GM19328 (cell line): Measurements from ENCODE around the gene VPS54.

Experiments used
- ATAC-seq: cut with Tn5 transposase; IDR thresholded peaks from one replicate; pipeline ENCODE4 v1.9.1; 2021; ENCODE audit warnings: mild to moderate bottlenecking, moderate library complexity; ENCODE audit not compliant: unreplicated experiment

VPS54 gene

GRCh38 chr2:64024259-64024949, 5.2 kb upstream of the VPS54 start:
- ATAC-seq = no peak

GRCh38 chr2:64023485-64024258, 4.4 kb upstream of the VPS54 start:
- ATAC-seq = no peak

GRCh38 chr2:64021578-64021977, 2.4 kb upstream of the VPS54 start:
- ATAC-seq = no peak

GRCh38 chr2:64019975-64020528, 824 bp upstream of the VPS54 start:
- ATAC-seq = no peak

GRCh38 chr2:64018701-64019082, 536 bp downstream of the VPS54 start:
- peak; percentile 45 for ATAC-seq

- no peak for ATAC-seq
Measured at GRCh38 chr2:64017811-64018700, 1.2 kb downstream of the VPS54 start.

GRCh38 chr2:64015898-64016297, 3.3 kb downstream of the VPS54 start:
- no peak for ATAC-seq

- no peak for ATAC-seq
Measured at GRCh38 chr2:64015391-64015790, 3.8 kb downstream of the VPS54 start.

GRCh38 chr2:64014628-64015027, 4.6 kb downstream of the VPS54 start:
- ATAC-seq = no peak

- no peak for ATAC-seq
Measured at GRCh38 chr2:64013053-64013452, 6.2 kb downstream of the VPS54 start.

GRCh38 chr2:64012115-64012514, 7.1 kb downstream of the VPS54 start:
- ATAC-seq = no peak

- no peak for ATAC-seq
Measured at GRCh38 chr2:64008434-64009009, 10.7 kb downstream of the VPS54 start.

- no peak for ATAC-seq
Measured at GRCh38 chr2:64007924-64008323, 11.3 kb downstream of the VPS54 start.

- no peak for ATAC-seq
Measured at GRCh38 chr2:64005707-64006356, 13.4 kb downstream of the VPS54 start.

- no peak for ATAC-seq
Measured at GRCh38 chr2:64003239-64003638, 16.0 kb downstream of the VPS54 start.

GRCh38 chr2:64001382-64002101, 17.7 kb downstream of the VPS54 start:
- ATAC-seq = no peak

GRCh38 chr2:64000630-64001381, 18.4 kb downstream of the VPS54 start:
- ATAC-seq = no peak

- no peak for ATAC-seq
Measured at GRCh38 chr2:63999049-63999448, 20.2 kb downstream of the VPS54 start.
